ENCODE data around the gene INMT.

- no peak for TF ChIP-seq GATA3 (IDR thresholded peaks at IDR 0.05; ENCODE audit: low read depth, low read length)
- TF ChIP-seq GATA2 (IDR thresholded peaks at IDR 0.05; ENCODE audit: low read depth, low read length): no peak
These were observed 29.3 kb upstream of the INMT start for GRCh38 chr7:30722671-30723070.

All from SH-SY5Y (cell line).